Psoas muscle (tissue), 8 donors: Measurements from ENCODE around the gene SIRT6. TPM values are rescaled to one million over a fixed set of nuclear protein-coding genes. Genes with fewer than 3 reads are reported as not detected.

Experiments
- ATAC-seq, 4 donors: fragments of 200-7000 bp; cut with Tn5 transposase; one replicate each; pipeline ENCODE4 v1.9.1; 2020; ENCODE audit warnings: moderate library complexity in 3 of 4, mild to moderate bottlenecking in 2 of 4
- DNase-seq, 2 donors: peaks; one replicate each; pipeline ENCODE4 v3.0.0-alpha.2; 2020
- H3K27ac ChIP-seq: fragments of 200-600 bp; one replicate; pipeline ENCODE4 v1.8.0; 2022
- H3K27me3 ChIP-seq, 3 donors: fragments of 200-600 bp in 1 of 3; one replicate each; pipeline versions ENCODE4 v1.6.1 to v1.8.0; 2013 to 2022; ENCODE audit warnings: low read length in 2 of 3, mild to moderate bottlenecking in 2 of 3, moderate library complexity in 1 of 3; ENCODE audit not compliant: insufficient read depth in 3 of 3
- H3K36me3 ChIP-seq, 2 donors: fragments of 200-600 bp in 1 of 2; one replicate each; pipeline versions ENCODE4 v1.6.1 to v1.8.0; 2013 to 2022; ENCODE audit warnings: low read depth in 1 of 2, mild to moderate bottlenecking in 1 of 2, moderate library complexity in 1 of 2; ENCODE audit not compliant: insufficient read depth in 1 of 2
- H3K4me1 ChIP-seq: fragments of 200-600 bp; one replicate; pipeline ENCODE4 v1.8.0; 2022
- H3K4me3 ChIP-seq: fragments of 200-600 bp; one replicate; pipeline ENCODE4 v1.8.0; 2022; ENCODE audit warnings: mild to moderate bottlenecking
- H3K9me3 ChIP-seq: fragments of 200-600 bp; one replicate; pipeline ENCODE4 v1.8.0; 2022
- WGBS, 3 donors: extraction: QIAGEN DNeasy Blood & Tissue Kit; methylation state at CpG; one replicate each; pipeline versions ENCODE4 v1.1.6 to v1.1.7; 2013; 5-methylcytosine and 5-hydroxymethylcytosine counted together
- intact Hi-C, 2 donors: fragments of 100-400 bp; cut with DNase I; formaldehyde crosslinking; loops; one replicate each; pipeline versions ENCODE4 v1.11.0 to v1.14.2; 2022
- polyA plus RNA-seq, 3 donors: library from polyadenylated mRNA; stranded (reverse); fragments of 200-250 nt; gene quantifications; one replicate each; pipeline ENCODE4 v1.2.3, GENCODE V29; 2013
- total RNA-seq, 4 donors: library from RNA; stranded (reverse); fragmentation: NEBNext Ultra II Directional in 2 of 4; extraction: Animal tissue kit (Norgen Biotek cat#: 25700) in 2 of 4; gene quantifications; one replicate each; pipeline versions ENCODE4 v1.2.1 to v1.2.4, GENCODE V29; 2021 to 2023
- TF ChIP-seq, protein P1 (sequence below): fragments of 200-600 bp; IDR thresholded peaks from one replicate; pipeline ENCODE4 v1.8.0; 2022; ENCODE audit warnings: antibody characterized with exemption
- donor health status: healthy with polysubstance abuse.
- donor health status: DM: no; HTN: no; CAD: no; lungs with moderate emphysema.
- donor health status: Bipolar disorder and iron deficiency.
- donor health status: healthy.
- donor health status: DM: yes; HTN: yes; CAD: no.
- donor health status: DM: no; HTN: no; CAD: no.
- donor health status: DM: no; HTN: no; CAD: no.
- donor health status: DM: yes; HTN: yes; CAD: no.

The SIRT6 gene
- total and polyA plus RNA-seq, 7 donors, result 8.4 to 23.5 (median 13.1) TPM

DNA sequence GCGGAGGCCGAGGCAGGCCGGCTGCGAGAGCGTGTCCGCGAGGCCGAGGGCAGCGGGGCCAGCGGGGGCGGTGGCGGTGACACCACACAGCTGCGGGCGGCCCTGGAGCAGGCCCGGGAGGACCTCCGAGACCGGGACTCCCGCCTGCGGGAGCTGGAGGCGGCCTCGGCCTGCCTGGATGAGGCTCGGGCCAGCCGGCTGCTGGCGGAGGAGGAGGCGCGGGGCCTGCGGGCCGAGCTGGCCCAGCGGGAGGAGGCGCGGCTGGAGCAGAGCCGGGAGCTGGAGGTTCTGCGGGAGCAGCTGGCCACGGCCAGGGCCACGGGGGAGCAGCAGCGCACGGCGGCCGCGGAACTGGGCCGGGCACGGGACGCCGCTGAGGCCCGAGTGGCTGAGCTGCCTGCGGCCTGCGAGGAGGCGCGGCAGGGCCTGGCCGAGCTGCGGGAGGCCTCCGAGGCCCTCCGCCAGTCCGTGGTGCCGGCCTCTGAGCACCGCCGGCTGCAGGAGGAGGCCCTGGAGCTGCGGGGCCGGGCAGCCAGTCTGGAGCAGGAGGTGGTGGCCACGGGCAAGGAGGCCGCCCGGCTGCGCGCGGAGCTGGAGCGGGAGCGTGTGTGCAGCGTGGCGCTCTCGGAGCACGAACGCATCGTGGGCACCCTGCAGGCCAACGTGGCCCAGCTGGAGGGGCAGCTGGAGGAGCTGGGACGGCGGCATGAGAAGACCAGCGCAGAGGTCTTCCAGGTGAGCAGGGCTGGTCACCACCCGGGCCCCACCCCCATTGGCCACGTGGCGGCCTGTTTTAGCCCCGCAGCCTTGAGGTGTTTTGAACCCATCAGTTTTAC, 35.3 kb upstream of the SIRT6 start:
- 92 to 94% (median 92%) methylated on average over 45 to 81 of the region's 81 CpGs for WGBS, 3 donors

GRCh38 chr19:4216846-4217245, 34.5 kb upstream of the SIRT6 start:
- Histone ChIP-seq H3K9me3 (no peaks in the 10 kb centered on the region), H3K27ac (no peak overlapping the region), H3K4me1 (no peaks in the 10 kb centered on the region), H3K4me3 (no peak overlapping the region), H3K36me3 (no peaks in the 10 kb centered on the region), H3K27me3 (peaks cover 0 to 3% (median 2%) of the 10 kb centered on the region in 3 donors)
- ATAC-seq (no peak), DNase-seq (no peak)
- intact Hi-C loops, result no loop called here
- TF ChIP-seq, protein P1, sequence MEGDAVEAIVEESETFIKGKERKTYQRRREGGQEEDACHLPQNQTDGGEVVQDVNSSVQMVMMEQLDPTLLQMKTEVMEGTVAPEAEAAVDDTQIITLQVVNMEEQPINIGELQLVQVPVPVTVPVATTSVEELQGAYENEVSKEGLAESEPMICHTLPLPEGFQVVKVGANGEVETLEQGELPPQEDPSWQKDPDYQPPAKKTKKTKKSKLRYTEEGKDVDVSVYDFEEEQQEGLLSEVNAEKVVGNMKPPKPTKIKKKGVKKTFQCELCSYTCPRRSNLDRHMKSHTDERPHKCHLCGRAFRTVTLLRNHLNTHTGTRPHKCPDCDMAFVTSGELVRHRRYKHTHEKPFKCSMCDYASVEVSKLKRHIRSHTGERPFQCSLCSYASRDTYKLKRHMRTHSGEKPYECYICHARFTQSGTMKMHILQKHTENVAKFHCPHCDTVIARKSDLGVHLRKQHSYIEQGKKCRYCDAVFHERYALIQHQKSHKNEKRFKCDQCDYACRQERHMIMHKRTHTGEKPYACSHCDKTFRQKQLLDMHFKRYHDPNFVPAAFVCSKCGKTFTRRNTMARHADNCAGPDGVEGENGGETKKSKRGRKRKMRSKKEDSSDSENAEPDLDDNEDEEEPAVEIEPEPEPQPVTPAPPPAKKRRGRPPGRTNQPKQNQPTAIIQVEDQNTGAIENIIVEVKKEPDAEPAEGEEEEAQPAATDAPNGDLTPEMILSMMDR, result no peak
- 80 to 91% (median 81%) methylated on average over 6 of the region's 6 CpGs for WGBS, 3 donors

More for the DNA sequence above, 35.3 kb upstream of the SIRT6 start:
- Histone ChIP-seq H3K4me3 (no peak overlapping the region), H3K4me1 (no peaks in the 10 kb centered on the region), H3K27ac (no peak overlapping the region), H3K36me3 (no peaks in the 10 kb centered on the region), H3K9me3 (no peaks in the 10 kb centered on the region), H3K27me3 (peaks cover 0 to 2% (median 0%) of the 10 kb centered on the region in 3 donors)
- TF ChIP-seq, protein P1, result no peak
- DNase-seq (no peak), ATAC-seq (no peak)
- intact Hi-C loops, result no loop called here

GRCh38 chr19:4215807-4216206, 33.4 kb upstream of the SIRT6 start:
- Histone ChIP-seq H3K9me3 (no peaks in the 10 kb centered on the region), H3K36me3 (no peaks in the 10 kb centered on the region), H3K4me1 (no peaks in the 10 kb centered on the region), H3K27me3 (peaks cover 0 to 10% (median 2%) of the 10 kb centered on the region in 3 donors), H3K27ac (no peak overlapping the region), H3K4me3 (no peak overlapping the region)
- WGBS, 3 donors, result 65 to 86% (median 65%) methylated on average over 8 to 10 of the region's 10 CpGs
- TF ChIP-seq, protein P1, result no peak
- intact Hi-C loops, result no loop called here
- no peak for DNase-seq
- ATAC-seq, result no peak

DNA sequence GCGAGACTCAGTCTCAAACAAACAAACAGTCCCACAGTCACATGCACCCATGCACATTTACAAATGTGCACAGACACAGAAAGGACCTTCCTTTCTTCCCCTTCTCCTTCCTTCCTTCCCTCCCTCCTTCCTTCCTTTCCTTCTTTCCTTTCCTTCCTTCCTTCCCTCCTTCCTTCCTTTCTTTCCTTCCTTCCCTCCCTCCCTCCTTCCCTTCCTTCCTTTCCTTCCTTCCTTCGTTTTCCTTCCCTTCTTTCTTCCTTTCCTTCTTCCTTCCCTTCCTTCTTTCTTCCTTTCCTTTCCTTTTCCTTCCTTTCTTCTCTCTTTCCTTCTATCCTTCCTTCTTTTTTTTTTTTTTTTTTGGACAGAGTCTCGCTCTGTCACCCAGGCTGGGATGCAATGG, 30.8 kb upstream of the SIRT6 start:
- Histone ChIP-seq H3K4me1 (no peaks in the 10 kb centered on the region), H3K4me3 (no peak overlapping the region), H3K36me3 (no peaks in the 10 kb centered on the region), H3K27ac (no peak overlapping the region), H3K27me3 (peaks cover 0 to 11% (median 3%) of the 10 kb centered on the region in 3 donors), H3K9me3 (no peaks in the 10 kb centered on the region)
- DNase-seq, result no peak
- ATAC-seq, result no peak
- intact Hi-C loops, result no loop called here
- whole genome bisulfite sequencing, 3 donors, result 68 to 82% (median 71%) methylated on average over 3 of the region's 3 CpGs
- TF ChIP-seq, protein P1, result no peak
